CD4-positive, alpha-beta T cell treated with Interleukin-10 for 1 hour (primary cell): Measurements from ENCODE around the gene LUZP1.

Experiments
- DNase-seq: peaks from one replicate; pipeline ENCODE4 v3.0.0-alpha.2; 2020

The LUZP1 gene

DNA sequence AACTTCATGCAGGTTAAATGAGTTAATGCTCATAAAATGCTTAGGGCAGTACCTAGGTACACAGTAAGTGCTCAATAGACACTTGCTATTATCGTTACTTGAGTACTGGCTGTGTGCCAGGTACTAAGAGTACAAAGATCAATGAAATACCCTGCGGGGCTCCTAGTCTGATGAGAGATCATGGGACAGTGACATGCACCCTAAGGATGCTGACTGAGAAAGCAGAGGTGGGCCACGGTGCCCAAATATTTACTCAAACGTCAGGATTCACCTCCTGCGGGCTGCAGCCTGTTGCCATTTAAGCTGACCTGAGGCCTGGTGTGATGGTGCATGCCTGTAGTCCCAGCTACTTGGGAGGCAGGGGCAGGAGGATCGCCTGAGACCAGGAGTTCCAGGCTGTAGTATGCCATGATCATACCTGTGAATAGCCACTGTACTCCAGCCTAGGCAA, 19.8 kb upstream of the LUZP1 start:
- no peak for DNase-seq

DNA sequence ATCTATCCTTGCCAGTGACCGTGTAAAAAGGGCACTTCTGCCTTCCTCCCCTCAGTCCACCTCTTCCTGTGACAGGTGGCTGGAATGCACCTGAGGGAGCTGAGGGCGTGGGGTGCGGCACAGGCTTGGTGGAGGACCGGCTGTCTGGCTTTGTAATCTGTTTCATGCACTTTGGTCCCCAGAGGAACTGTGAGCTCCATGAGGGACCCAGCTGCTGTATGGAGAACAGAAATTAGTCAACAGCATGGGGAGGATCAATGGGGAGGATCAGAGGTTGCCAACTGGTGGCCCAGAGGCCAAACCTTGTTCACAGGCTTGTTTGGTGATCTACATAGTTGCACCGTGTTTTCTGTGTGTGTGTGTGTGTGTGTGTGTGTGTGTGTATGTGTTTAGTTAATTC, 19.0 kb upstream of the LUZP1 start:
- DNase-seq: no peak

DNA sequence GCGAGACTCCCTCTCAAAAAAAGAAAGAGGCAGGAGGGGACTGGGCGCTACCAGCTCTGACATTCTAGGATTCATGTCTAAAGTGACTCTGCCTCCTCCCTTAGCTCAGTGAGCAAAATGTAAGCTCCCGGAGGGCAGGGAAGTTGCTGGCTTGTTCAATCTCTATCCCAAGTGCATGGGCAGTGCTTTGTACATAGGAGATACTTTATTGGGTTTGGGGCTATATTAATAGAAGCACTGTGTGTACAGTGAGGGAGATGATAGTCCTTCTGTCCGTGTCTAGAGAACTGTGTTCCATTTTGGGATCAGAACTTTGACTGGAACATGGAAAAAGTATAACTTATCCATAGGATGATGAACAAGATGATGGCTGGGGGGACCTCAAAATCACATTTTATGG, 16.7 kb upstream of the LUZP1 start:
- no peak for DNase-seq

- peak; percentile 69 for DNase-seq
These were observed 15.7 kb upstream of the LUZP1 start for GRCh38 chr1:23184212-23184934.

- DNase-seq: no peak
These were observed 11.2 kb upstream of the LUZP1 start for GRCh38 chr1:23179862-23180261.

- no peak for DNase-seq
These were observed 10.3 kb upstream of the LUZP1 start for GRCh38 chr1:23178950-23179349.

- no peak for DNase-seq
These were observed 9.8 kb upstream of the LUZP1 start for GRCh38 chr1:23178414-23178813.

- DNase-seq: peak; percentile 48
These were observed 9.1 kb upstream of the LUZP1 start for GRCh38 chr1:23177438-23178380.

GRCh38 chr1:23177031-23177430, 8.4 kb upstream of the LUZP1 start:
- no peak for DNase-seq

DNA sequence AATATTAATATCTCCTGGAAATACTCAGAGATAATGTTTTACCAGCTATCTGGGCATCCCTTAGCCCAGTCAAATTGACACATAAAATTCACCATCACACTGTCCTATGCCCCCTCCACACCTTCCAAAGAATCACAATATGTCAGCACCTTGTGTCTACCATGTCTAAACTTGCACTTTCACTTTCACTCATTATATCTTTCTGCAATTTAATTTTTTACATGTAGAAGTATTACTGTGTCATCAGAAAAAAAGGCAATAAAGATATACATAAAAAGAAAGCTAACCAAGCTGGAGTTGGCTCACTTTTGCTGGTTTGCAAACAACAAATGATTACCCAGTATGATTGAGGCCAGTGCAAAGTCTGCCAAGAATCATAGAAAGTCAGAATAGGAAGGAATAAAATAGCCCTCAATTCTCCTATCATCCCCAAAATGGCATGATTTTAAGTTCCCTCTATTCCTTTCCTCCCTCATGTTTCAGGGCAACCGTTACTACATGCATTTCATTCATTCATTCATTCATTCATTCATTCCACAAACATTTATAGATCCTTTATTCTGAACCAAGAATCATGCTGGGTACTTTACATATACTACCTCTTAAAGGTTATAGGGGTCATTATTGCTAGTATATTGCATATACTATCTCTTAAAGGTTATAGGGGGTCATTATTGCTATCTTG, 5.9 kb upstream of the LUZP1 start:
- no peak for DNase-seq

DNA sequence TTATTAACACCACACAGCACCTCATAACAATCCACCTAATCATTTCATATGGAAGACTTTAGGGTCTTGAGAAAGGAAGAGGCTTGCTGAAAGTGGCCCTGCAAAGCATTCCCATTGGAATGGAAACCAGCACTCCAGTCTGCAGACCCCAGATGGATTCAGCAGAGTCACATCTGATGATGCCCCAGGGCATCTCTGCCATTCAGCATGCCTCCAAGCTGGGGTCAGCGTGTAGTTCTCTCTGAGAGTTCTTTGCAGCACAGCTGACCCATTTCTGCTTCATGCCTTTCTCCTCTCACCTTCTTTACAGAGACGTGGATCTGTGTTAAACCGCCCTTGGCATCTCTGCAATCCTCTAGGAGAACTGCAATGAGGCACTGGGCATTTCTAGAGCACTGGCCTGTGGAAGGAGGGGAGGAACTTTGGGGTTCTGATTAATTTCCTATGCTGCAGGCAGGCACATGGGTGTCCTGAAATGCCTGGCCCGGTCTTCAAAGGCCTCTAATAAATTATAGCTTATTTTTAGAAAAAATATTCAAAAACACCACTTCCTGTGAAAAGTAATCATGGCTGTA, 2.6 kb upstream of the LUZP1 start:
- no peak for DNase-seq

GRCh38 chr1:23169727-23170335, 1.2 kb upstream of the LUZP1 start:
- no peak for DNase-seq

GRCh38 chr1:23169195-23169575, 529 bp upstream of the LUZP1 start:
- no peak for DNase-seq

GRCh38 chr1:23168079-23168444, 594 bp downstream of the LUZP1 start:
- DNase-seq: peak; percentile 33

DNA sequence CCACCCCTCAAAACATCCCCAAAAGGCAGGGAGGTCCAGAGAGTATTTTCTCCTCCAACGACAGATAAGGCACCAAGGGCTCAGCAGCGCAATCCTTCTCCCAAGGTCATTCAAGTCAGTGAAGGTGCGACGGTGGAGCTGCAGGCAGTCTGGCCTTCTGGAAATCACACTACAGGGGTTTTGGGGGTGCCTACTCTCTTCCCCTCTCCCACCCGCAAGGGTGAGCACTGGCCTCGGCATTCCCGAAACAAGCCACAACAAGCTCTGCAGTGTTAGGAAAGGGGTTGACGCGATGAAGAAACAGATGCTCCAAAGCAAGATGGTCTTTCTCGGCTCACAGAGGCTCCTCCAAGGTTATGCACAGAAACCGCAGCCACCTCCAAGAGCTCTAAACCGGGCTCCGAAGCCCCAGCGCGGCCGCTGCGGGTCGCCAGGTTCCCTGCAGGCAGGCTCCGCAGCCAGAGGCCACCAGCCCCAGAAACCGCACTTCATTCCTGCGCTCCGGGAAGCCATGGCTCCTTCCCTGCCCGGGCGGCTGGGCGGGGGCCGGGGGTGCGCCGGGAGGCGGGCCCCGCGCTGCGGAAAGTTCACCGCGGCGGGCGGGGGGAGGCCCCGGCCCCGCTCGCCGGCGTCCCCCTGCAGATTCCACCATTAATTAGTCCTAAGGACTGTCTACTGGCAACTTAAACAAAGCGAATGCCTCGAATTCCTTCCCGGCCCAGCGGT, 1.1 kb downstream of the LUZP1 start:
- peak; percentile 42 for DNase-seq

GRCh38 chr1:23166854-23167253, 1.8 kb downstream of the LUZP1 start:
- DNase-seq: no peak

GRCh38 chr1:23163395-23163794, 5.3 kb downstream of the LUZP1 start:
- no peak for DNase-seq

DNA sequence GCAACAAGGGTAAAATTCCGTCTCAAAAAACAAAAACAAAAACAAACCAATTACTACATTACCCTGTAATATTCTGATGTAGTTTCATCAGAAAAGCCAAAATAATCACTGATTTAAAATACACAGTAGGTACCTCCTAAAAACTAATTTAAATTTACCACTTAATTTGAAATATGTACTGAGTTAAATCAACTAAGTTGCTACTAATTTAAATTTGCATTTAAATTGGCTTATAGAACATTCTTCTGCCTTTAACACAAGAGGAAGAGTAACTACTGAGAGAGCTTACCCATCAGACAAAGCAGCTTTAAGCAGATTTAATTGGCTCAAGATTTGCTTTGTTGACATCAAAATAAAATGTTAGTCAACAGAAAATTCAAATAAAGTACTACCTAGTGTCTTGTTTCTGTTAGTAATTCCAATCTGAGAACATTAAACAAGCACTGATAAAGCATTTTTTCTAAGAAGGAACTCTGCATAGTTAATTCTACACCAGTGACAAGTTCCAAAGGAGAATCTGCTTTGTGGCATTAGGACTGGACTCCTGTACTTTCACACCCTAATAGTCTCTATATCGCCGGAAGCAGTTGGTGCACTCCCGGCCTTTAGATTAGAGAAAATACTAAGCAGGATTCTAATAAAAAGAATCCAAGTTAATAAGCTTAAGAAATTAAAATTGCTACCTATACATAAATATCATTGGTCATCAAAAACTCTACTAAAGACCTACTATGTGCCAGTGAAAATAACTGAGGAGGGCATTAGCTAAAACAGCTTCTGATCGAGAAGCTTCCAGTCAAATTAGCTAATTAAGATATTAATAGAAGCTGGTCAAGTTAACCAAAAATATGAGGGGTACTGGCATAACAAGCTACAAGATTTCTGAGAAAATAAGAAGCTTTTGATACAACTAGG, 8.4 kb downstream of the LUZP1 start:
- DNase-seq: no peak

DNA sequence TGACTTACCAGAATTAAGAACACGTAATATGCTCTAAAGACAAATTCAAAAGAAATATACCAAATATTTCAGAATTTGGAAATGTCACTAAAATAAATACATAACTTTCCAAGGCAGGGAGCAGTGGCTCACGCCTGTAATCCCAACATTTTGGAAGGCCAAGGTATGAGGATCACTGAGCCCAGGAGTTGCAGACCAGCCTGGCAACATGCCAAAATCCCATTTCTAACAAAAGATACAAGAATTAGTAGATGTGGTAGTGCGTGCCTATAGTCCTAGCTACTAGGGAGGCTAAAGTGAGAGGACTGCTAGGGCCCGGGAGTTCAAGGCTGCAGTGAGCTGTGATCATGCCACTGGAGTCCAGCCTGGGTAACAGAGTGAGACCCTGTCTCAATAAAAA, 11.7 kb downstream of the LUZP1 start:
- no peak for DNase-seq

GRCh38 chr1:23152966-23153684, 15.5 kb downstream of the LUZP1 start:
- no peak for DNase-seq
